Activated CD8-positive, alpha-beta memory T cell treated with anti-CD3 and anti-CD28 coated beads for 4 hours (primary cell): Measurements from ENCODE around the gene KIF25.

Experiments used
- DNase-seq, 2 donors: peaks; one replicate each; pipeline ENCODE4 v3.0.0-alpha.2; 2020; ENCODE audit warnings: low read depth in 2 of 2

The KIF25 gene

GRCh38 chr6:168016721-168017525 lies 19.5 kb downstream of the KIF25 start:
- DNase-seq, result no peak

- DNase-seq, result no peak
Observed at GRCh38 chr6:168017629-168018028, 20.2 kb downstream of the KIF25 start.

GRCh38 chr6:168018664-168019063 lies 21.2 kb downstream of the KIF25 start:
- no peak for DNase-seq

GRCh38 chr6:168020242-168020641 lies 22.8 kb downstream of the KIF25 start:
- DNase-seq, result no peak

- no peak for DNase-seq
Observed at GRCh38 chr6:168021581-168021980, 24.1 kb downstream of the KIF25 start.

- DNase-seq, result no peak
Observed at GRCh38 chr6:168022488-168023321, 25.2 kb downstream of the KIF25 start.

- DNase-seq, result no peak
Observed at GRCh38 chr6:168024951-168025510, 27.6 kb downstream of the KIF25 start.

- DNase-seq, result no peak
Observed at GRCh38 chr6:168025831-168026710, 28.6 kb downstream of the KIF25 start.

GRCh38 chr6:168026925-168027324 lies 29.5 kb downstream of the KIF25 start:
- DNase-seq, result no peak

- no peak for DNase-seq
Observed at GRCh38 chr6:168027521-168027920, 30.1 kb downstream of the KIF25 start.

GRCh38 chr6:168028181-168028580 lies 30.7 kb downstream of the KIF25 start:
- no peak for DNase-seq

GRCh38 chr6:168029459-168030217 lies 32.2 kb downstream of the KIF25 start:
- DNase-seq, result no peak

- no peak for DNase-seq
Observed at GRCh38 chr6:168030218-168030746, 32.8 kb downstream of the KIF25 start.

- DNase-seq, result no peak
Observed at GRCh38 chr6:168030908-168031307, 33.4 kb downstream of the KIF25 start.

- no peak for DNase-seq
Observed at GRCh38 chr6:168031411-168031971, 34.0 kb downstream of the KIF25 start.

GRCh38 chr6:168032005-168032760 lies 34.7 kb downstream of the KIF25 start:
- DNase-seq, result no peak

- DNase-seq, result no peak
Observed at GRCh38 chr6:168033791-168034190, 36.3 kb downstream of the KIF25 start.

GRCh38 chr6:168034537-168034936 lies 37.1 kb downstream of the KIF25 start:
- no peak for DNase-seq

GRCh38 chr6:168035098-168035660 lies 37.7 kb downstream of the KIF25 start:
- no peak for DNase-seq
